ENCODE results near the gene OGFOD2.
A peak's percentile ranks its signal among the peaks of the same experiment; 100 is the strongest.

OGFOD2 gene

DNA sequence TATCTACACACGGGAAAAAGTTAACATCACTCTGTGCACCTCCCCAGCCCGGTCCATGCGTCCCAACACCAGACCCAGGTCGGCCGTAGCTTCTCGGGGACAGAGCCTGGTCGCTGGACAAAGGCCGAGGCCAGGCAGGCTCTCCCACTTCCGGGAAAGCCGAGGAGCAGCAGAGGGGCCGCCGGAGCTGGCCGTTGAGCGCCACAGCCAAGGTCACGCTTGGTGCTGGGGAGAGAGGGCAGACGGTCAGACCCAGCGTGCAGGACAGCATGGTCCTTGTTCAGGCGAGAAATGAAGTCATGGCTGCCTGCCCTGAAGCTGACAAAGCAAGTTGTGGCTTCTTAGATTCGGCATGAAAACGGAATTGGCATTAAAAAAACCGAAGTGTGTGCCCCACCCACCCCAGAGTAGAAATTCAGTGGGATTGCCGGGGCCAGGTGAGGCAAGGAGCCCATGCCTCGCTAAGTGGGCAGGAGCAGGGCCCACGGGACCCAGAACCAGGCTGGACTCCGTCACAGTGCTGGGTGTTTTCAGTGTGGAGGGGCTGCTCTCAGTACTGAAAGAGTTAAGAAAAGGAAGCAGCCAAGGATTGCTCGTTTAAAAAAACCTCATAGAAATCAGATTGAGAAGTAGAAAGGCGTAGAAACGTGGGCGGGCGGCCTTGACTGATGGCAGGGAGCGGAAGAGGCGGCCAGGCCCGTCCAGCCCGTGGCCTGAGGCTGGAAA, 9.7 kb downstream of the OGFOD2 start:
- intact Hi-C loops (cut with micrococcal nuclease), result loop anchor here (1.0 to 5.0 kb wide), 2 partner anchors 9 to 248 kb away; partner anchors contain the start of genes MPHOSPH9, MTRFR and OGFOD2
- Mint-ChIP-seq H3K4me3 (peak overlapping the region; percentile 69), H3K36me3 (ENCODE audit: low read depth) (peaks cover 42% of the 10 kb centered on the region), H3K27me3 (no peaks in the 10 kb centered on the region), H3K4me1 (ENCODE audit: low read depth) (peaks cover 61% of the 10 kb centered on the region), H3K9me3 (no peaks in the 10 kb centered on the region), H3K27ac (peak overlapping the region; percentile 96)

DNA sequence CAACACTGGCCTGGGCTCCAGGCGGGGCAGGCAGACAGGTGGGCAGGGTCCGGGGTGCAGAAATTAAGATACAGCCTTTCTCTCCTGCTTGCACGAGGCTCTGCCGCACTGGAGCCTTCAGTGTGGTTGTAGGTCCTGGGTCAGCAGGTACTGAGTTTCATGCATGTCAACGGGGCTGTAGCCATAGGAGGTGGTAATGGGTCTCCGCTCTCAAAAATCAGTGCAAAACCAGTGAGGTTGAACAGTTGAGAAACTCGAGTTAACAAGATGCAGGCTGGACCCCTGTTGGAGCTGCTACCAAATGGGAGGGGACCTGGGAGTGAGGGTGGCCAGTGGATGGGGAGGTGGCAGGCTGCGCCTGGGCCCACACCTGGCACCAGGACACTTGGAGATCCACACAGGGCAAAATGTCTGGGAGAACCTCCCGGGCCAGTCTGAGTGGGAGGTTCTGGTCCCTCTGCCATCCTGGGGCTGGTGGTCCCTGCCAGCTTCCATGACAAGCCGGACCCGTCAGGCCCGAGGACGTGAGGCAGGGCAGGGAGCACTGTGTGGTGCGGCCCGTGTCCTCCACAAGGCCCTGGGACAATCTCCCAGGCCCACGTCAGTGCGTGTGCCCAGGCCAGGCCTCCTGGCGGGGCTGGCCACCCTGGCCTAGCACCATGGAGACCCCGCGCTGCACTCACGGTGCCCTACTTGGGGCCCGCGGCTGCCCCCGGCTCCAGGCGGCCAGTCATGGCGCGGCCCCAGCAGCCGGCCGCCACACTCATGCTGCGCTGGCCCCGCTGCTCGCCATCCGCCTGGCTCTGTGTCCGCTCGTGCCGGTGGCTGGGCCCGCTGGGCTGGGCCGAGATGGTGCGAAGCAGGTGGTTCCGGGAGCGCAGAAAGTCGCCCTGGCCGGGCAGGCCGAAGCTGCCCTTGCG, 10.6 kb downstream of the OGFOD2 start:
- Mint-ChIP-seq H3K27ac (peak overlapping the region; percentile 96), H3K27me3 (no peaks in the 10 kb centered on the region), H3K4me3 (peak overlapping the region; percentile 69), H3K9me3 (no peaks in the 10 kb centered on the region), H3K36me3 (ENCODE audit: low read depth) (peaks cover 36% of the 10 kb centered on the region), H3K4me1 (ENCODE audit: low read depth) (peaks cover 57% of the 10 kb centered on the region)
- intact Hi-C loops (cut with micrococcal nuclease), result no loop called here

DNA sequence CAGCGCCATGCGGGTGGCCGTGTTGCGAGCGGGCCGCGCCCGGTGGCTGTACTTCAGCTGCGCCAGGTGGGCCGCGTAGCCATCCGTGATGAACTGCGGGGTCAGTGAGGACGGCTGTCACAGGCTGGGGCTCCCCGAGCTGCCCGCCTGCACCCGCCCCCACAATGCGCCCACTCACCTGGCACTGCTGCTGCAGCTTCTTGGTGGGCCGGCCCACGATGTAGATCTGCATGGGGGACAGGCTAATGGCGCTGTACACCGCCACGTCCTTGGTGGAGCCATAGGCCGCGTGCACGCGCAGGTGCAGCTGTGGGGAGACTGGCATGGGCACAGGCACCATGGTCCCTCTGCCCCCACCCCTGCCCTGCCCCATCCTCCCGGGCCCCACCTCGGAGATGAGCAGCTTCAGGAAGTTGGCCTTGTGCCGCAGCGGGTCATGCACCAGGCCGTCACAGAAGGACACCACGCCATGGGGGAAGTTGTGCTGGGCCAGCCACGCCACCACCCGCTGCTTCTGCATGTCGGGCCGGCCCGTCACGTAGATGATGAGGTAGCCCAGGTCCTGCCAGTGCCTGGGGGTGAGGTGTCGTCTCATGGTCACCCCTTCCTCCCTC, 11.3 kb downstream of the OGFOD2 start:
- Mint-ChIP-seq H3K27ac (peak overlapping the region; percentile 44), H3K4me1 (ENCODE audit: low read depth) (peaks cover 51% of the 10 kb centered on the region), H3K27me3 (no peaks in the 10 kb centered on the region), H3K9me3 (no peaks in the 10 kb centered on the region), H3K4me3 (no peak overlapping the region), H3K36me3 (ENCODE audit: low read depth) (peaks cover 28% of the 10 kb centered on the region)
- intact Hi-C loops (cut with micrococcal nuclease), result no loop called here

DNA sequence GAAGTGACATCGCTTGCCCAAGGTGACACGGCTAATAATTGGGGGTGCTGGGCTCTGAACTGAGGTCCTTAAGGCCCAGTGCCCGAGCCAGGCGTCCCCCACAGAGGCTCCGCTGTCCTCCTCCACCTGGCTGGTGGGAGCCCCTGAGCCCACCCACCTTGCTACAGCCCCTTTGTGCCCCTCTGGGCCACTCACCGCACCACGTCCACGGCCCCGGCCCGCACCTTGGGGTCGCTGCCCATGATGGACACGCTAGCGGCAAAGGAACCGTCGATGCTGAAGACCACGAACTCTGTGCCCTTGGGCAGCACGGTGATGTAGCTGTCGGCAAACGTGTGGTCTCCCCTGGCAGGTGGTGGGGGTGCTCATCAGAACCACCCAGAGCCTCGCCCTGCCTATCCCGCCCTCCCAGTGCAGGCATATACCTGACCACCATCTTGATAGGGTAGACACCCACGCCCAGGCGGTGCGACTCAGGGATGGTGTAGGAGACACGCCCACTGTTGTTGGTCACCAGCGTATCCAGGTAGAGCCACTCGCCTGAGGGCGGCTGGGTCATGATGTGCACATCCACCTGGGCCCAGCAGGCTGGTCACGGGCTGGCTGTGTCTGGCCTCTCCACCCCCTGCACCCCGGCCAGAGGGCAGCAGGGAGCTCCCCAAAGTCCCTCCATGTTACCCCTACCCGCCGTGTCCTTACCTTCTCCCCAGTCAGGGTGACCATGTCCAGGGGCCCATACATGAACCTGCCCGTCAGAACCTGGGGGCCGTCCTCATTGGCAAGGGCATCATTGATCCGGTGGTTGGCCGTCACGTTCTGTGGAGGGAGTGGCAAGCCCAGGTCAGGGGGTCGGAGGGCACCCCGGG, 12.3 kb downstream of the OGFOD2 start:
- Mint-ChIP-seq H3K36me3 (ENCODE audit: low read depth) (peaks cover 19% of the 10 kb centered on the region), H3K9me3 (no peaks in the 10 kb centered on the region), H3K4me3 (no peak overlapping the region), H3K4me1 (ENCODE audit: low read depth) (peaks cover 42% of the 10 kb centered on the region), H3K27ac (peak overlapping the region; percentile 44), H3K27me3 (no peaks in the 10 kb centered on the region)
- intact Hi-C loops (cut with micrococcal nuclease), result no loop called here

DNA sequence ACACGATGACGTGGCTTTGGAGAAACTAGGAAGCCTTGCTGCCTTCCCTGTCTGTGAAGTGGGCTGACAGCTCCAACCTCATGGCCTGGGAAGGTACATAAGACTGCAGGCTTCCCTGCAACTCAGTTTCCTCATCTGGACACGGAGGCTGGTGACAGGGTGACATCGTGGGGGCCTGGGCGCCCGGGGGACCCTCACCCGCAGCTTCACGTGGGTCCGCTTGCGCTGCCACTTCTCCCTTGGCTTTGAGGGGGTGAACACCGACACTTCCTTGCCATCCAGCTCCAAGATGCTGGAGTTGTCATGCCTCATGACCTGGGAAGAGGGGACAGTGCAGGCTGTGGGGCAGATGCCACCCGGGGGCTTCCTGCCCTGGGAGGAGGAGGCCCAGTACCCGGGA, 13.0 kb downstream of the OGFOD2 start:
- Mint-ChIP-seq H3K27ac (peak overlapping the region; percentile 44), H3K27me3 (no peaks in the 10 kb centered on the region), H3K4me1 (ENCODE audit: low read depth) (peaks cover 35% of the 10 kb centered on the region), H3K9me3 (no peaks in the 10 kb centered on the region), H3K4me3 (no peak overlapping the region), H3K36me3 (ENCODE audit: low read depth) (peaks cover 12% of the 10 kb centered on the region)
- intact Hi-C loops (cut with micrococcal nuclease), result no loop called here

DNA sequence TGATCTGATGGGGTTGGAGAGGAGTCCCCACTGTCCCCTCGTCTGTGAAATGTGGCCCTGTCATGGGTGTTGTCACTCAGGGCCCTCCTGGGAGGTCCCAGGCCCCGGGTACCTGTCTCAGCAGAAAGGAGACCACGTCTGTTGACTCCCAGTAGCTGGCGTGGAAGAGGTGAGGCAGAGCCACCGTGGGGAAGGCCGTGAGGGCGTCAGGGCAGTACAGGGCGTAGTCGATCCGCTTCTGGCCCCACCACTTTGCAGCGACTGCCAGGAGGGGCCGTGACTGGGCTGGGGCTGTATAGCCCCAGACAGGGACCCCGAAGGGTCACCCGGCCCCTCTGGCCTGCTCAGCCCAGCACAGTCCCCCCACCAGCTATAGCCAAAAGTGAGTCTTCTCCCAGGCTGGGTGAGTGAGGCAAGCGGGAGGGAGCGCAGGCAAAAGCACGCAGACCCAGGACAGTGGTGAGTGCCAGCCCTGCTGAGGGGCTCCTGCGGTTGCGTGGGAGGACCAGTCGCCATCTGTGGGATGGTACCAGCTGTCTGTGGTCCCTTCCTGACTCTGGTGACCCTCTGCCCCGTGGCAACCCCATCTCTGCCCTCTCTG, 13.7 kb downstream of the OGFOD2 start:
- Mint-ChIP-seq H3K4me1 (ENCODE audit: low read depth) (peaks cover 28% of the 10 kb centered on the region), H3K4me3 (no peak overlapping the region), H3K27me3 (no peaks in the 10 kb centered on the region), H3K27ac (peak overlapping the region; percentile 44), H3K36me3 (ENCODE audit: low read depth) (peaks cover 5% of the 10 kb centered on the region), H3K9me3 (no peaks in the 10 kb centered on the region)
- intact Hi-C loops (cut with micrococcal nuclease), result no loop called here

DNA sequence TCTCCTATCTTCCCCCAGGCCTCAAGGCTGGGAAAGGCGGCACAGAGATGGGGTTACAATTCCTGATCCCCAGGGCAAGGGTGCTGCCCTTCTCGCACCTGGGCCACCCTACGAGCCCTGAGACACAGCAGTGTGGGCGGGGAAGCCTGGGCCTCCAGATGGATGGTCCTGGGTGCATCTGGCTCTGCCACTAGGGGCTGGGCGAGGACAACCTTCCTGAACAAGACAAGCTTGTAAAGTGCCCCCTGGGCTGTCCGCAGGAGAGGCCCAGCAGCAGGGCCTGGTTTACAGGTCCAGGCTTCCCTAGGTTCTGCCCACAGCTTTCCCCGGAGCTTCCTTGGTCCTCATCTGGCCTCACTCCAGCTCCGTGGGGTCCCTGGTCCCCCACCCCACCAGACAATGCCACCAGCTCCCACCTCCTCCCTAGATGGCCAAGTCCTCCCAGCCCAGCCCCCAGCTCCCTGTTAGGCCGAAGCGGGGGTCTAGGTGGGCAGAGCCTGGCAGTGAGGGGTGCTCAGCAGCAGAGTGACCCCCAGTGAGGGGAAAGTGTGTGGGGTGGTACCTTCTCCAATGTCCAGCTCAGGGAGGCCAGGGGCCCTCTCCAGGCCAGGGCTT, 14.3 kb downstream of the OGFOD2 start:
- intact Hi-C loops (cut with micrococcal nuclease), result no loop called here
- no peaks in the 10 kb centered on the region for H3K36me3 Mint-ChIP-seq (ENCODE audit: low read depth)
- no peaks in the 10 kb centered on the region for H3K27me3 Mint-ChIP-seq
- no peaks in the 10 kb centered on the region for H3K9me3 Mint-ChIP-seq
- no peak overlapping the region for H3K27ac Mint-ChIP-seq
- peaks cover 22% of the 10 kb centered on the region for H3K4me1 Mint-ChIP-seq (ENCODE audit: low read depth)
- no peak overlapping the region for H3K4me3 Mint-ChIP-seq

DNA sequence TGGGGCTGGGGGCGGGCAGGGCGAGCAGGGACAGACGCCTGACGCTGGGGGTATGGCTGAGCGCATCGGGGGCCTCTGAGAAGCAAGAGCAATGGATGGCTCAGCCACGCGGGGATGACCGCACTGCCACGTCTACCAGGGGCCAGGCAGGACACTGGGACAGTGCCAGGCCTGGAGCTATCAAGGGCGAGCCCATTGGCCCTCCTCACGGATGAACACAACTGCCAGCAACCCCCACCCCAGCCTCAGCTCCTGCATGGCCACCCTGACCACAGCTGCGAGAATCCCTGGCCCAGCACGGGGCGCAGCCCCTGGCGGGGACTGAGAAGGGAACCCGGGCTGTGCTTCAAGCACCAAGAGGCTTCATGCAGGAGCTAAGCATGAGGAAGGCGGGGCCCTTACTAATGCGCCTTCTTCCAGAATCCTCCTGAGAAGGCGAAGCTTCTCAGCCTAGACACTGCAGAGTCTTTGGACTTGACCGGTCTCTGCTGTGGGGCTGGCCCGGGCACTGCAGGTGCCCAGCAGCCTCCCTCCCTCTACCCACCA, 14.9 kb downstream of the OGFOD2 start:
- H3K27ac Mint-ChIP-seq, result no peak overlapping the region
- intact Hi-C loops (cut with micrococcal nuclease), result no loop called here
- H3K9me3 Mint-ChIP-seq, result no peaks in the 10 kb centered on the region
- no peaks in the 10 kb centered on the region for H3K27me3 Mint-ChIP-seq
- no peak overlapping the region for H3K4me3 Mint-ChIP-seq
- no peaks in the 10 kb centered on the region for H3K36me3 Mint-ChIP-seq (ENCODE audit: low read depth)
- peaks cover 16% of the 10 kb centered on the region for H3K4me1 Mint-ChIP-seq (ENCODE audit: low read depth)

DNA sequence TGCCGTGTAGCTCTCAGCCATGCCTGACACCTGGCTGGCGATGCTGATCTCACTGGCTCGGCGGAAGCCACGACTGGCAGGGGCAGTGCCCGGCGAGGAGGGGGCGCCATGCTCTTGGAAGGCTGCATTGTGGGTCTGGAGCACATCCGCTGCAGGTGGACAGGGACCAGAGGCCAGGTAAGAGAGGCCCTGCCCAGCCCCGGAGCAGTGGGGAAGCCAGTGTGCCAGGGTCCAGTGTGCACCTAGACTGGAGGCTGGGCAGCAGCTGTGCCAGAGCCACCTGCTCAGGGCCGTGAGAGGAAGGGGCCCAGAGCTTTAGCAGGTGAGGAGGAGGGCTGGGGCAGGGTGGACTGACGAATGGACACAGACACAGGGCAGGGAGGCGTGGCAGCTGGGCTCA, 15.5 kb downstream of the OGFOD2 start:
- Mint-ChIP-seq H3K27ac (no peak overlapping the region), H3K36me3 (ENCODE audit: low read depth) (no peaks in the 10 kb centered on the region), H3K4me3 (no peak overlapping the region), H3K9me3 (no peaks in the 10 kb centered on the region), H3K4me1 (ENCODE audit: low read depth) (peaks cover 10% of the 10 kb centered on the region), H3K27me3 (no peaks in the 10 kb centered on the region)
- intact Hi-C loops (cut with micrococcal nuclease), result no loop called here

DNA sequence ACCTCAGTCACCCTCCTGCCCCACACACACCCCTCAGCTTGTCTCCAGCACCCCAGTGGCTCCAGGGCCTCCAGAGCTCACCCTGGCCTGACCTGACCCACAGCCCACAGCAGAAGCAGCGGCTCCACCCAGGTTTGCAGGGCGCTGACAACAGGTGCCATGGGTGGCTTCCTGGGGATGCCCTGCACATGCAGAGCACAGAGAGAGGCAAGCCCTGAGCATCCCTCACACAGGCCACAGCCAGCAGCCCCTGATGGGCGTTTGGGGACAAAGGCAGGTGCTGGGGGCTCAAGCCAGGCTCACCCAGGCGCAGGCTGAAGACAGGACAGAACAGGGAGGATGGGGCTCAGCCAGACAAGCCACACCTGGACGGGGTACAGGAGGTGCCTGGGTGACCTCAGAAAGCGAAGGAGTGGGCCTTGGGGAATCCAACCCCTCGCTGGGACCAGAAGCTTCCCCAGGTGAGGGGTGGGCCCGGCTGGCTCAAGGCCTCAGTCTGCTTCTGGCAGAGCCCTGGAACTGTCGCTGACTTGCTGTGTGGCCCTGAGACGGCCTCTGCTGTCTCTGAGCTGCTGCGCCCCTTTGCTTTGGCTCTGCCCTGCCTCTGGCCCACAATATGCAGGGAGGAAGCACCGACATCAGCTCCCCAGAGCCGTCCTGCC, 16.0 kb downstream of the OGFOD2 start:
- intact Hi-C loops (cut with micrococcal nuclease), result no loop called here
- peaks cover 9% of the 10 kb centered on the region for H3K4me1 Mint-ChIP-seq (ENCODE audit: low read depth)
- no peaks in the 10 kb centered on the region for H3K9me3 Mint-ChIP-seq
- H3K27ac Mint-ChIP-seq, result no peak overlapping the region
- H3K4me3 Mint-ChIP-seq, result no peak overlapping the region
- no peaks in the 10 kb centered on the region for H3K36me3 Mint-ChIP-seq (ENCODE audit: low read depth)
- H3K27me3 Mint-ChIP-seq, result no peaks in the 10 kb centered on the region

DNA sequence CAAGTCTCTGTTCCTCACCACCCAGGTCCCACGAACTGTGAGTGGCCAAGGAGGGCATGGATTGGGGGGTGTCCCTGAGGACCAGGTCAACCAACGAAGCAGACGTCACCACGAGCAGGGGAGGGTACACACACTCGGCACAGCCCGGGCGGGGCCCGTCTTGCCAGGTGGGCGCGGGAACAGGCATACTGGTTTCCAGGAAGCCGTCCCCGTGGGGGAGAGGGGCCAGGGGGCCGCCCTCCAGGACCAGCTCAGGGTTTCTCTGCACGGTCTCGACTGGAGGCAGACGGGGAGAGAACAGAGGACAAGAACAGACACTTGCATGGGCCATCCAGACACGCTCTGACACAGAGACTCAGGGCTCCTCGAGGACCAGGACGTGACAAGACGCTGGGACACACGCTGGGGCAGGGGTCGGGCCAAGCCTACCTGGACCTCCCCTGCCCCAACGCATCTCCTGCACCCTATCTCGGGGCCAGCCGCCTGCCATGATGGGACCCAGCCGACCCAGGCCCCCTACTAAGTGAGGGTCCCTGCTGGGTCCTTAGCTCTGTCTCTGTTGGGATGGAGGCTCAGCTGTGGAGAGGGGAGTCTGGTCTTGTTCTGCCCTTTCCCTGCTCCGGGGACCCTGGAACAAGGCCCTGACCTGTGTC, 16.7 kb downstream of the OGFOD2 start:
- Mint-ChIP-seq H3K27ac (no peak overlapping the region), H3K4me3 (no peak overlapping the region), H3K4me1 (ENCODE audit: low read depth) (peaks cover 3% of the 10 kb centered on the region), H3K36me3 (ENCODE audit: low read depth) (no peaks in the 10 kb centered on the region), H3K9me3 (no peaks in the 10 kb centered on the region), H3K27me3 (no peaks in the 10 kb centered on the region)
- intact Hi-C loops (cut with micrococcal nuclease), result no loop called here

DNA sequence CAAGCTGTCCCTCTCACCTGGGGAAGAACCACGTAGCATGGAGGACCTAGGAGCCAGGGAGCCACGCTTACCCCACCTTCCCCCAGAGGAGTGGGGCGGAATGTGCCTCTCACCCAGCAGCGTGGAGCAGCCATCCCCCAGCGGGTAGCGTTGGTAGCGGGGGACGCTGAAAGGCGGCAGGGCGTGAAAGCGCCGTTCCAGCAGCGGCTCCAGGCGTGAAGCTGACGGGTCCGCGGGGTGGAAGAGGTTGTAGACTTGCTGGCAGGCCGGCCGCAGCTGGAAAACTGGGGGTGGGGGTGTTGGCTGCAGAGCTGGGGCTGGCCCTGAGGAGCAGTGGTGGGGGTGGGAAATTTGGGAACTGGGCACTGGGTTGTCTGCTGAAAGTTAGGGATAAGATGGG, 17.3 kb downstream of the OGFOD2 start:
- H3K27ac Mint-ChIP-seq, result no peak overlapping the region
- no peak overlapping the region for H3K4me3 Mint-ChIP-seq
- H3K4me1 Mint-ChIP-seq (ENCODE audit: low read depth), result no peaks in the 10 kb centered on the region
- intact Hi-C loops (cut with micrococcal nuclease), result no loop called here
- no peaks in the 10 kb centered on the region for H3K27me3 Mint-ChIP-seq
- no peaks in the 10 kb centered on the region for H3K9me3 Mint-ChIP-seq
- no peaks in the 10 kb centered on the region for H3K36me3 Mint-ChIP-seq (ENCODE audit: low read depth)
